ENCODE measurements around the gene ZIC3. TPM values are rescaled to one million over a fixed set of nuclear protein-coding genes. Genes with fewer than 3 reads are reported as not detected.

Gene ZIC3
- total RNA-seq, 1 experiment from 2014 or later: 126 TPM

DNA sequence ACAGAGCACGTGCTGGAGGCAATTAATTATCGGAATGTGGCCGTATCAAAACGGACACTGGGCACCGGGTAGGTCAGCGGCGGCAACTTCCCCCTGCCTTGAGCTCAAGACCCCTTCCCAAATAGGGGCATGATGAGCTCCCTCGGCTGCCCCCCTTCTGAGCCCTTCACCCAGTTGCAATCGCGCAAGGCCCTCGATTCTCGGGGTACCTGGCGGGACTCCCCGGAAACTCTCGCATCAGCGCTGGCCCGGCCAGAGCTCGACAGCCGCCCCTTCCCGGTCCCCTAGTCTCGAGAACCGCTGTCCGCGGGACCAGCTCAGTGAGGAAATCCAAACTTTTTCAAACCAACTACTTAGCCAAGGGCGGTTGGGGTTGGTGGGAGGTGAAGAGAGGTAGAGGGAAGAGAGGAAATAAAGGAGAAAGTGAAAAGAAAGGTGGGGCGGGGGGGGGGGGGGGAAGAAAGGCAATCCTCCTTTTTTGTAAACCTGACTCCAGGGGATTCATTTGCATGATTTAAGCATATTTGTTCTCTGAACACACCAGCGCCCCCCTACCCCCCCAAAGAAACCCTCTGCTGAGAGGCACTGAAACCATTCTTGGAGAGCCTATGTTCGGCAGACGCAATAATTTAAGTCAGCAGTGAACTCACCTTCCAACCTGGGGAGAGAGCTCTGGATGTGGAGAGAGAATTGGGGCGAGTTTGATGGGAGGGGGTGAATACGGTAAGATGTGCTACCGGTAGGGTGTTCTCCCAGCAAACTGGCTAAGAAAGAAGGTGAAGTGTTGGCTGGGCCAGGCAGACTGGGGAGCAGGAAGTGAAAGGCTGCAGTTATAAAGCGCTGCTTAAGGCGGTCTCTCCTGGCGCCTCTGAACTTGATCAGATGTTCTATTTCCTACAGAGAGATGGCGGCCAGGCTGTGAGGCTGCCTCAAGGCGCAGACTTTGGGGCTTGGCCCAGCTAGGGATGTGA lies 2.0 kb upstream of the ZIC3 start:
- Histone ChIP-seq H3K79me1 (ENCODE audit: insufficient read depth, low read depth, low read length, poor library complexity, severe bottlenecking) (no peaks in the 10 kb centered on the region), H2AFZ (ENCODE audit: low read length) (no peak overlapping the region), H3K9me3 (ENCODE audit: control insufficient read depth, low read depth, low read length) (no peaks in the 10 kb centered on the region), H3K27me3 (ENCODE audit: insufficient read depth, low read length) (no peaks in the 10 kb centered on the region), H3T11ph (ENCODE audit: low read length) (no peak overlapping the region), H2BK120ac (ENCODE audit: low read depth, low read length, poor library complexity, severe bottlenecking) (no peak overlapping the region), H3K56ac (ENCODE audit: insufficient read length, low read depth, low read length) (no peak overlapping the region), H3K4ac (ENCODE audit: low read depth, low read length) (no peak overlapping the region), H2BK15ac (ENCODE audit: low read depth, low read length) (no peak overlapping the region), H3K23ac (ENCODE audit: insufficient read length, low read depth, low read length) (no peak overlapping the region), H4K91ac (ENCODE audit: insufficient read length, low read depth, low read length) (no peak overlapping the region), H4K20me1 (ENCODE audit: control insufficient read depth, insufficient read depth, insufficient read length) (no peaks in the 10 kb centered on the region), H2BK20ac (ENCODE audit: low read depth, low read length, poor library complexity, severe bottlenecking) (no peak overlapping the region), H3K9ac (ENCODE audit: extremely low read depth, insufficient read length, low read length) (peak overlapping the region; percentile 67), H2BK12ac (ENCODE audit: insufficient read length, low read depth, low read length) (no peak overlapping the region), H3K4me1 (ENCODE audit: insufficient read depth, low read length) (no peaks in the 10 kb centered on the region; the same call in 1 of the 2 replicates), H4K8ac (replicated peaks; ENCODE audit: insufficient read length, low read depth, low read length) (no peak overlapping the region), H3K4me2 (ENCODE audit: insufficient read depth, insufficient read length, low read length) (peak overlapping the region; percentile 98), H3K27ac (ENCODE audit: insufficient read length, low read depth, low read length) (peak overlapping the region; percentile 44), H4K5ac (ENCODE audit: insufficient read length, low read depth, low read length) (no peak overlapping the region), H3K79me2 (ENCODE audit: insufficient read depth, low read length) (peaks cover 19% of the 10 kb centered on the region; the same call in 1 of the 2 replicates), H2BK5ac (ENCODE audit: insufficient read length, low read length) (no peak overlapping the region), H3K18ac (ENCODE audit: insufficient read length, low read depth, low read length) (peak overlapping the region; percentile 25), H3K14ac (ENCODE audit: insufficient read depth, low read length) (peak overlapping the region; percentile 88; the same call in 1 of the 2 replicates), H2AK5ac (ENCODE audit: insufficient read length, low read length) (no peak overlapping the region), H3K23me2 (ENCODE audit: insufficient read length, low read depth, low read length, poor library complexity, severe bottlenecking) (peaks cover 18% of the 10 kb centered on the region)
- DNase-seq: peak; percentile 65
- peaks cover 28 to 43% of the 10 kb centered on the region in 2 experiments for H3K4me1 Mint-ChIP-seq
- peaks cover 3 to 59% of the 10 kb centered on the region in 2 experiments; a peak in 4 of 5 replicates for H3K9me3 Mint-ChIP-seq
- TF ChIP-seq, protein P1, sequence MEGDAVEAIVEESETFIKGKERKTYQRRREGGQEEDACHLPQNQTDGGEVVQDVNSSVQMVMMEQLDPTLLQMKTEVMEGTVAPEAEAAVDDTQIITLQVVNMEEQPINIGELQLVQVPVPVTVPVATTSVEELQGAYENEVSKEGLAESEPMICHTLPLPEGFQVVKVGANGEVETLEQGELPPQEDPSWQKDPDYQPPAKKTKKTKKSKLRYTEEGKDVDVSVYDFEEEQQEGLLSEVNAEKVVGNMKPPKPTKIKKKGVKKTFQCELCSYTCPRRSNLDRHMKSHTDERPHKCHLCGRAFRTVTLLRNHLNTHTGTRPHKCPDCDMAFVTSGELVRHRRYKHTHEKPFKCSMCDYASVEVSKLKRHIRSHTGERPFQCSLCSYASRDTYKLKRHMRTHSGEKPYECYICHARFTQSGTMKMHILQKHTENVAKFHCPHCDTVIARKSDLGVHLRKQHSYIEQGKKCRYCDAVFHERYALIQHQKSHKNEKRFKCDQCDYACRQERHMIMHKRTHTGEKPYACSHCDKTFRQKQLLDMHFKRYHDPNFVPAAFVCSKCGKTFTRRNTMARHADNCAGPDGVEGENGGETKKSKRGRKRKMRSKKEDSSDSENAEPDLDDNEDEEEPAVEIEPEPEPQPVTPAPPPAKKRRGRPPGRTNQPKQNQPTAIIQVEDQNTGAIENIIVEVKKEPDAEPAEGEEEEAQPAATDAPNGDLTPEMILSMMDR (conservative IDR thresholded peaks at IDR 0.05): no peak
- H3K27me3 Mint-ChIP-seq (ENCODE audit: low read depth): no peaks in the 10 kb centered on the region; the same call in 1 of the 2 replicates
- peak overlapping the region; percentile 94 to 99 (median 96) for H3K27ac Mint-ChIP-seq
- peaks cover 13 to 25% (median 19%) of the 10 kb centered on the region in 3 experiments for H3K36me3 Mint-ChIP-seq (ENCODE audit: insufficient read depth in 1 of 3, low read depth in 3 of 3)
- no CpG with 5 or more reads among the region's 37 CpGs for WGBS (ENCODE audit: extremely low coverage, insufficient read length, low lambda C conversion rate)
- peak overlapping the region; percentile 94 for H3K4me3 Mint-ChIP-seq

All from H9 (cell line).